Measurements from ENCODE around the gene RHOXF2B. TPM values are rescaled to one million over a fixed set of nuclear protein-coding genes. Genes with fewer than 3 reads are reported as not detected.

The RHOXF2B gene
- total and polyA plus RNA-seq, 7 experiments from 2014 or later = 0.08 TPM; not detected in 6

Other genes starting within 250 kb of the RHOXF2B start
- gene UPF3B, start 224.7 kb downstream of the RHOXF2B start, total RNA-seq = 10 to 100 TPM in 3 of 5 experiments, 1 to 10 TPM in 2; 7.6 to 12.6 (median 11.3) TPM
- gene UPF3B, start 224.7 kb downstream of the RHOXF2B start, polyA plus RNA-seq = 1 to 10 TPM; 7.3 to 8.3 TPM
- 10 to 100 TPM; 25.5 to 40.6 (median 34.7) TPM for gene RNF113A, start 206.0 kb downstream of the RHOXF2B start, total RNA-seq
- 10 to 100 TPM; 47.8 to 76.4 TPM for gene RNF113A, start 206.0 kb downstream of the RHOXF2B start, polyA plus RNA-seq
- 10 to 100 TPM; 41.6 to 94.7 (median 46.8) TPM for gene NDUFA1, start 205.9 kb downstream of the RHOXF2B start, total RNA-seq
- gene NDUFA1, start 205.9 kb downstream of the RHOXF2B start, polyA plus RNA-seq = 100 to 1,000 TPM; 172 to 313 TPM
- not detected for gene AKAP14, start 181.8 kb downstream of the RHOXF2B start, total RNA-seq
- not detected for gene AKAP14, start 181.8 kb downstream of the RHOXF2B start, polyA plus RNA-seq
- gene NKAP, start 133.9 kb downstream of the RHOXF2B start, total RNA-seq = 10 to 100 TPM in 4 of 5 experiments, 1 to 10 TPM in 1; 9.7 to 19.3 (median 14.9) TPM
- gene NKAP, start 133.9 kb downstream of the RHOXF2B start, polyA plus RNA-seq = 1 to 10 TPM; 4.2 to 6.0 TPM
- gene RHOXF1, start 38.2 kb upstream of the RHOXF2B start, total RNA-seq = 1 to 10 TPM in 2 of 5 experiments, under 1 TPM in 2, not detected in 1; 0.51 to 1.9 (median 0.99) TPM
- under 1 TPM in 1 of 2 donors, not detected in 1; 0.37 TPM for gene RHOXF1, start 38.2 kb upstream of the RHOXF2B start, polyA plus RNA-seq
- under 1 TPM in 1 of 5 experiments, not detected in 4; 0.22 TPM for gene RHOXF2, start 80.9 kb upstream of the RHOXF2B start, total RNA-seq
- gene RHOXF2, start 80.9 kb upstream of the RHOXF2B start, polyA plus RNA-seq = not detected
- gene ZBTB33, start 173.1 kb upstream of the RHOXF2B start, total RNA-seq = 10 to 100 TPM; 15.3 to 30.7 (median 26.3) TPM
- 10 to 100 TPM; 13.7 to 16.0 TPM for gene ZBTB33, start 173.1 kb upstream of the RHOXF2B start, polyA plus RNA-seq
- gene TMEM255A, start 233.8 kb upstream of the RHOXF2B start, total RNA-seq = 1 to 10 TPM in 1 of 5 experiments, not detected in 4; 1.2 TPM
- gene TMEM255A, start 233.8 kb upstream of the RHOXF2B start, polyA plus RNA-seq = under 1 TPM; 0.06 to 0.12 TPM

Data from naive thymus-derived CD4-positive, alpha-beta T cell (primary cell).